AG04449 (cell line): ENCODE results near the gene STK11.

Experiments used
- CTCF ChIA-PET: fragments of 350-600 bp; formaldehyde crosslinking; extraction: SDS; loops from one replicate; lab custom pipeline; 2021; ENCODE audit warnings: antibody characterized with exemption; lab: Yijun Ruan, JAX
- POLR2A ChIA-PET: fragments of 400-600, 350-600 bp; formaldehyde crosslinking; extraction: SDS; loops from one replicate; lab custom pipeline; 2020; ENCODE audit warnings: antibody characterized with exemption, inconsistent platforms; lab: Yijun Ruan, JAX
- DNase-seq: peaks from one replicate; pipeline ENCODE4 v3.0.0-alpha.2; 2010; ENCODE audit warnings: low read depth, low spot score
- H3K4me3 ChIP-seq: 2 replicates; pipeline ENCODE4 v1.5.1; 2011; ENCODE audit warnings: low read depth, mild to moderate bottlenecking, control low read depth, low read length
- CTCF ChIP-seq: IDR thresholded peaks from one replicate; pipeline ENCODE4 v1.5.1; 2011; ENCODE audit warnings: mild to moderate bottlenecking, moderate library complexity, low read length, control low read depth, inconsistent platforms; ENCODE audit not compliant: insufficient read depth; ENCODE audit errors: missing control alignments

The STK11 gene

GRCh38 chr19:1231729-1232637 lies 26.4 kb downstream of the STK11 start:
- no peak for DNase-seq
- ChIA-PET CTCF (interaction anchor here (1.0 to 1.5 kb wide), 3 partner anchors 11 to 35 kb away, joined by 4 to 5 read pairs (median 4); no protein-coding TSS in a partner anchor), POLR2A (interaction anchor here (0.9 kb wide), 1 partner anchor 34 kb away, joined by 3 read pairs; no protein-coding TSS in a partner anchor)
- H3K4me3 ChIP-seq, result no peak overlapping the region
- no peak for TF ChIP-seq CTCF

- TF ChIP-seq CTCF, result no peak
- no peak overlapping the region for H3K4me3 ChIP-seq
- no peak for DNase-seq
- POLR2A ChIA-PET, result interaction anchor here (0.9 kb wide), 1 partner anchor 33 kb away, joined by 3 read pairs; no protein-coding TSS in a partner anchor
- CTCF ChIA-PET, result interaction anchor here (1.0 to 1.5 kb wide), 3 partner anchors 12 to 34 kb away, joined by 4 to 5 read pairs (median 4); no protein-coding TSS in a partner anchor
Observed at GRCh38 chr19:1232652-1233072, 27.1 kb downstream of the STK11 start.

GRCh38 chr19:1233115-1233667 lies 27.6 kb downstream of the STK11 start:
- CTCF ChIA-PET, result interaction anchor here (1.5 kb wide), 2 partner anchors 11 to 12 kb away, joined by 4 to 5 read pairs; no protein-coding TSS in a partner anchor
- POLR2A ChIA-PET, result no interaction called here

GRCh38 chr19:1234051-1234954 lies 28.7 kb downstream of the STK11 start:
- DNase-seq, result no peak
- ChIA-PET POLR2A (no interaction called here), CTCF (no interaction called here)
- H3K4me3 ChIP-seq, result no peak overlapping the region
- TF ChIP-seq CTCF, result no peak

More at GRCh38 chr19:1233115-1233667, 27.6 kb downstream of the STK11 start:
- TF ChIP-seq CTCF, result no peak
- no peak for DNase-seq
- H3K4me3 ChIP-seq, result no peak overlapping the region

GRCh38 chr19:1234955-1235380 lies 29.4 kb downstream of the STK11 start:
- H3K4me3 ChIP-seq, result no peak overlapping the region
- DNase-seq, result no peak
- POLR2A ChIA-PET, result interaction anchor here (2.1 kb wide), 1 partner anchor 34 kb away, joined by 6 read pairs; the partner anchor contains the start of gene CIRBP
- CTCF ChIA-PET, result interaction anchor here (1.2 kb wide), 1 partner anchor 10 kb away, joined by 7 read pairs; no protein-coding TSS in a partner anchor
- no peak for TF ChIP-seq CTCF
